Neural cell (in vitro differentiated cells): ENCODE measurements around the gene ADCY2. TPM values are rescaled to one million over a fixed set of nuclear protein-coding genes. Genes with fewer than 3 reads are reported as not detected.

Experiments used
- H2AFZ ChIP-seq: fragments of 200-600, 300-800 bp; sonication (generic), shearing (Covaris generic); 2 replicates; pipeline ENCODE4 v1.6.0; 2014; ENCODE audit warnings: low read depth, mild to moderate bottlenecking, antibody characterized with exemption, low read length, moderate library complexity
- H3F3A ChIP-seq: fragments of 200-600 bp; shearing (Covaris generic); 2 replicates; pipeline ENCODE4 v1.6.1; 2016; ENCODE audit warnings: mild to moderate bottlenecking, moderate library complexity, mixed read lengths, antibody characterized with exemption, low read length; ENCODE audit not compliant: insufficient read depth, poor library complexity, severe bottlenecking
- H3K27ac ChIP-seq: fragments of 200-600, 300-800 bp; sonication (generic), shearing (Covaris generic); 2 replicates; pipeline ENCODE4 v1.5.1; 2014; ENCODE audit warnings: mild to moderate bottlenecking, low read length, moderate library complexity
- H3K27me3 ChIP-seq: fragments of 300-800, 200-600 bp; sonication (generic), shearing (Covaris generic); 2 replicates; pipeline ENCODE4 v1.6.0; 2014; ENCODE audit warnings: mild to moderate bottlenecking, low read depth, low read length, moderate library complexity; ENCODE audit not compliant: insufficient read depth
- H3K36me3 ChIP-seq: fragments of 300-800, 200-600 bp; sonication (generic), shearing (Covaris generic); 2 replicates; pipeline ENCODE4 v1.5.1; 2014; ENCODE audit warnings: mild to moderate bottlenecking, antibody characterized with exemption, low read length, moderate library complexity; ENCODE audit not compliant: insufficient read depth
- H3K4me2 ChIP-seq: fragments of 300-800, 200-600 bp; sonication (generic), shearing (Covaris generic); 2 replicates; pipeline ENCODE4 v1.6.0; 2014; ENCODE audit warnings: mild to moderate bottlenecking, low read length
- H3K4me3 ChIP-seq: fragments of 300-800, 200-600 bp; sonication (generic), shearing (Covaris generic); 2 replicates; pipeline ENCODE4 v1.5.1; 2014; ENCODE audit warnings: mild to moderate bottlenecking, low read length, moderate library complexity
- H3K79me2 ChIP-seq: fragments of 200-600 bp; shearing (Covaris generic); replicated peaks from 2 replicates; pipeline ENCODE4 v1.6.0; 2014; ENCODE audit warnings: mild to moderate bottlenecking, low read length, moderate library complexity; ENCODE audit not compliant: insufficient read depth
- H3K9ac ChIP-seq: fragments of 300-800, 200-600 bp; sonication (generic), shearing (Covaris generic); 2 replicates; pipeline ENCODE4 v1.6.1; 2016; ENCODE audit warnings: mild to moderate bottlenecking, low read length, mixed read lengths
- H3K9me2 ChIP-seq: fragments of 200-600 bp; shearing (Covaris generic); 2 replicates; pipeline ENCODE4 v1.6.1; 2016; ENCODE audit warnings: mild to moderate bottlenecking, low read length, mixed read lengths; ENCODE audit not compliant: insufficient read depth
- H3K9me3 ChIP-seq: fragments of 200-600, 300-800 bp; sonication (generic), shearing (Covaris generic); 2 replicates; pipeline ENCODE4 v1.6.1; 2016; ENCODE audit warnings: mild to moderate bottlenecking, mixed run types, low read length, moderate library complexity, mixed read lengths
- H4K20me1 ChIP-seq: fragments of 200-600 bp; shearing (Covaris generic); 2 replicates; pipeline ENCODE4 v1.6.1; 2016; ENCODE audit warnings: mild to moderate bottlenecking, mixed run types; ENCODE audit not compliant: insufficient read depth
- EP300 ChIP-seq: fragments of 450-650 bp; conservative IDR thresholded peaks from 2 replicates; pipeline ENCODE4 v1.6.1; 2014; ENCODE audit warnings: antibody characterized with exemption, mild to moderate bottlenecking, moderate library complexity; ENCODE audit not compliant: poor library complexity, severe bottlenecking
- EZH2 ChIP-seq: fragments of 200-600, 300-800 bp; shearing (Covaris generic), sonication (generic); IDR thresholded peaks from 2 replicates; pipeline ENCODE4 v1.6.1; 2014; ENCODE audit warnings: antibody characterized with exemption, low read length, borderline replicate concordance, mild to moderate bottlenecking; ENCODE audit not compliant: insufficient read depth, poor library complexity, severe bottlenecking
- MXI1 ChIP-seq: fragments of 450-650 bp; conservative IDR thresholded peaks from 2 replicates; pipeline ENCODE4 v1.6.1; 2014; ENCODE audit warnings: antibody characterized with exemption, mild to moderate bottlenecking; ENCODE audit not compliant: poor library complexity, severe bottlenecking
- POLR2AphosphoS5 ChIP-seq: IDR thresholded peaks from 2 replicates; pipeline ENCODE4 v1.6.1; 2012
- RAD21 ChIP-seq: fragments of 450-650 bp; conservative IDR thresholded peaks from 2 replicates; pipeline ENCODE4 v1.6.1; 2014; ENCODE audit warnings: antibody characterized with exemption, mild to moderate bottlenecking, moderate library complexity
- REST ChIP-seq: IDR thresholded peaks from 2 replicates; pipeline ENCODE4 v1.6.1; 2012; ENCODE audit warnings: borderline replicate concordance
- SMC3 ChIP-seq: fragments of 450-650 bp; conservative IDR thresholded peaks from 2 replicates; pipeline ENCODE4 v1.6.1; 2014; ENCODE audit warnings: antibody characterized with exemption, mild to moderate bottlenecking, moderate library complexity; ENCODE audit not compliant: poor library complexity
- TAF1 ChIP-seq: IDR thresholded peaks from 2 replicates; pipeline ENCODE4 v1.6.1; 2012; ENCODE audit warnings: low read depth
- polyA plus RNA-seq: library from polyadenylated mRNA; depleted of rRNA; stranded (reverse); fragments of >200 nt; gene quantifications from 2 replicates; pipeline ENCODE4 v1.2.3, GENCODE V29; 2014
- TF ChIP-seq, protein P1 (sequence below): fragments of 450-650 bp; IDR thresholded peaks from 2 replicates; pipeline ENCODE4 v1.5.1; 2014; ENCODE audit warnings: antibody characterized with exemption, mild to moderate bottlenecking, moderate library complexity; ENCODE audit not compliant: poor library complexity, severe bottlenecking

Gene ADCY2
- polyA plus RNA-seq, 1 donor from 2014 or later, result 1.9 TPM

DNA sequence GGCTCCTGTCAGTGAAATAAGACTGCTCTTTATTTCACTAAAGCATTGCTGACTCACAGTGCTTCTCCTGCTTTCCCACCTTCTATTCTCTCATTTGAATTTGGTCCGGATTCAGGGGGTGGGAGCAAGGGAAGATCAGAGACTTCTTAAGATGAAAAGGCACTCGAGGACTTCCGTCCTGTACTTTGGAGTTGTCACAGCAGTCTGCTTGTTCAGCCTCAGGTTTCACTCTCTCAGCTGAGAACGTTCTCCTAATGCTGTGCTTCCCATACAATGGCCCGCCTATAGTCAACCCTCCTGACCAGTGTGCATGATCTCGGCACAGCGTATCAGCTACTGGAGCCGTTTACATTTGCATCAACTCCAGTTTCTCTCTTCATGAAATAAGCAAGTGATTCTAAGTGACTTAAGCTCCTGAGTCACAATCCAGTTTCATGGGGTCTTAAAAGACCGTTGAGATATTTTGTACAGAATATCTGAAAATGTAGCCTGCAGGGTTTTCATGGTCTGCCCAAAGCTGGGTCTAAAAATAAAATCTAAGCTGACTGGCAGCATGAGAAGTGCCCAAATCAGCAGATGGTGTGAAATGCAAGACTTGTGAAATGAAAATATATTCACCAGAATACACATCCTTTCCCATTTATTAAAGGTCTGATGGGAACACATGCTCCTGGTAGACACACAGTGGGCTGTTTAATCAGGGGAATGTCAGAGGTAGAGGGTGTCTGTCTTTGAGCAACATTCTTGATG, 145.0 kb downstream of the ADCY2 start:
- H3K4me3 ChIP-seq, result no peak overlapping the region
- H3K27ac ChIP-seq, result no peak overlapping the region
- H3K4me2 ChIP-seq, result no peak overlapping the region
- H3K9me2 ChIP-seq, result no peaks in the 10 kb centered on the region
- no peak overlapping the region for H3K9ac ChIP-seq
- no peaks in the 10 kb centered on the region for H3K79me2 ChIP-seq
- H2AFZ ChIP-seq, result no peak overlapping the region
- TF ChIP-seq MXI1, result no peak
- no peak for TF ChIP-seq RAD21
- TF ChIP-seq TAF1, result no peak
- TF ChIP-seq EZH2, result no peak
- TF ChIP-seq EP300, result no peak
- no peak for TF ChIP-seq SMC3
- TF ChIP-seq REST, result no peak
- TF ChIP-seq, protein P1, sequence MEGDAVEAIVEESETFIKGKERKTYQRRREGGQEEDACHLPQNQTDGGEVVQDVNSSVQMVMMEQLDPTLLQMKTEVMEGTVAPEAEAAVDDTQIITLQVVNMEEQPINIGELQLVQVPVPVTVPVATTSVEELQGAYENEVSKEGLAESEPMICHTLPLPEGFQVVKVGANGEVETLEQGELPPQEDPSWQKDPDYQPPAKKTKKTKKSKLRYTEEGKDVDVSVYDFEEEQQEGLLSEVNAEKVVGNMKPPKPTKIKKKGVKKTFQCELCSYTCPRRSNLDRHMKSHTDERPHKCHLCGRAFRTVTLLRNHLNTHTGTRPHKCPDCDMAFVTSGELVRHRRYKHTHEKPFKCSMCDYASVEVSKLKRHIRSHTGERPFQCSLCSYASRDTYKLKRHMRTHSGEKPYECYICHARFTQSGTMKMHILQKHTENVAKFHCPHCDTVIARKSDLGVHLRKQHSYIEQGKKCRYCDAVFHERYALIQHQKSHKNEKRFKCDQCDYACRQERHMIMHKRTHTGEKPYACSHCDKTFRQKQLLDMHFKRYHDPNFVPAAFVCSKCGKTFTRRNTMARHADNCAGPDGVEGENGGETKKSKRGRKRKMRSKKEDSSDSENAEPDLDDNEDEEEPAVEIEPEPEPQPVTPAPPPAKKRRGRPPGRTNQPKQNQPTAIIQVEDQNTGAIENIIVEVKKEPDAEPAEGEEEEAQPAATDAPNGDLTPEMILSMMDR, result no peak
- TF ChIP-seq POLR2AphosphoS5, result no peak
- H3K9me3 ChIP-seq, result no peaks in the 10 kb centered on the region
- H3K36me3 ChIP-seq, result no peaks in the 10 kb centered on the region
- H3K27me3 ChIP-seq, result no peaks in the 10 kb centered on the region
- no peaks in the 10 kb centered on the region for H3F3A ChIP-seq
- H4K20me1 ChIP-seq, result no peaks in the 10 kb centered on the region

DNA sequence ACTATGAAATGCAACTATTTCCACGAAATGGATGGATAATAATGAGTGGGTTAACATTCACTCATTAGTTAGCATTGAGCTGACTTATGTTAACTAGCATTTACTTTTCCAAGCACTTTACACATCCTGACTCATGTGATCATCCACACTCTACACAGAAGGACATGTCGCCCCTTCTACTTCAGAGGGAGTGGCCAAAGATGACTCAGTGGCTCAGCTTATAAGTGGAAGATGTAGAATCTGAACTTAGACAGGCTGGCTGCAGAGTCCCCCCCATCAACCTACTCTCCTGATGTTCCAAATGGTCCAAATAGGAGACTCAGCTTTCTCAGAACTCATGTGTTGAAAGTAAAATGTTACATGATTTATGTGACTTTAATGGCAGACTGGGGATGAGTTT, 146.0 kb downstream of the ADCY2 start:
- Histone ChIP-seq H3K27me3 (no peaks in the 10 kb centered on the region), H3K9me3 (no peaks in the 10 kb centered on the region), H2AFZ (no peak overlapping the region), H3K27ac (no peak overlapping the region), H3K9ac (no peak overlapping the region), H3K79me2 (no peaks in the 10 kb centered on the region), H3K4me2 (no peak overlapping the region), H3K4me3 (no peak overlapping the region), H3F3A (no peaks in the 10 kb centered on the region), H3K9me2 (no peaks in the 10 kb centered on the region), H4K20me1 (no peaks in the 10 kb centered on the region), H3K36me3 (no peaks in the 10 kb centered on the region)
- no peak for TF ChIP-seq SMC3
- TF ChIP-seq, protein P1, result no peak
- TF ChIP-seq RAD21, result no peak
- TF ChIP-seq POLR2AphosphoS5, result no peak
- TF ChIP-seq MXI1, result no peak
- TF ChIP-seq EP300, result no peak
- no peak for TF ChIP-seq TAF1
